A673 (cell line): Measurements from ENCODE around the gene PPP2R5C. TPM values are rescaled to one million over a fixed set of nuclear protein-coding genes. Genes with fewer than 3 reads are reported as not detected.

Experiments used
- BruUV-seq: library from RNA; stranded (reverse); fragments of 400-500 nt; replicated peaks from 2 replicates; lab custom pipeline; 2021; lab: Mats Ljungman, UMichigan
- CTCF ChIA-PET: fragments of 300-600 bp; sonication (Branson Sonifier 250); formaldehyde crosslinking; loops from one replicate; lab custom pipeline; 2022; ENCODE audit warnings: antibody characterized with exemption; lab: Charles Lee
- POLR2A ChIA-PET: fragments of 300-600 bp; sonication (Branson Sonifier 250); formaldehyde crosslinking; loops from one replicate; lab custom pipeline; 2022; ENCODE audit warnings: antibody characterized with exemption; ENCODE audit not compliant: low non-redundant PET; lab: Charles Lee
- DNase-seq: peaks from one replicate; pipeline ENCODE4 v3.0.0-alpha.2; 2015; ENCODE audit warnings: low spot score
- H3K27ac ChIP-seq: fragments of 200-600 bp; sonication (generic); 2 replicates; pipeline ENCODE4 v1.5.1; 2016; ENCODE audit warnings: mixed run types, low read depth, mild to moderate bottlenecking, mixed read lengths, antibody characterized with exemption, low read length; ENCODE audit not compliant: poor library complexity, severe bottlenecking
- H3K27me3 ChIP-seq: fragments of 200-600 bp; sonication (generic); replicated peaks from 2 replicates; pipeline ENCODE4 v1.6.1; 2017; ENCODE audit warnings: mixed run types, low read depth, mild to moderate bottlenecking, mixed read lengths, antibody characterized with exemption, low read length; ENCODE audit not compliant: insufficient read depth, poor library complexity
- H3K36me3 ChIP-seq: fragments of 200-600 bp; sonication (generic); 2 replicates; pipeline ENCODE4 v1.6.1; 2016; ENCODE audit warnings: mixed run types, mild to moderate bottlenecking, mixed read lengths, antibody characterized with exemption, low read length; ENCODE audit not compliant: insufficient read depth, poor library complexity, severe bottlenecking
- H3K4me1 ChIP-seq: fragments of 200-600 bp; sonication (generic); 2 replicates; pipeline ENCODE4 v1.6.1; 2017; ENCODE audit warnings: mixed run types, mild to moderate bottlenecking, mixed read lengths, antibody characterized with exemption, low read length; ENCODE audit not compliant: insufficient read depth, poor library complexity, severe bottlenecking
- H3K4me3 ChIP-seq: fragments of 200-600 bp; sonication (generic); 2 replicates; pipeline ENCODE4 v1.5.1; 2016; ENCODE audit warnings: low read depth, mixed run types, mild to moderate bottlenecking, mixed read lengths, low read length; ENCODE audit not compliant: poor library complexity, severe bottlenecking
- H3K9me3 ChIP-seq: fragments of 200-600 bp; sonication (generic); 2 replicates; pipeline ENCODE4 v1.6.1; 2016; ENCODE audit warnings: mixed run types, low read depth, mild to moderate bottlenecking, mixed read lengths, antibody characterized with exemption, low read length; ENCODE audit not compliant: poor library complexity, severe bottlenecking
- CTCF ChIP-seq: fragments of 300-800, 200-600 bp; sonication (generic); conservative IDR thresholded peaks from 2 replicates; pipeline ENCODE4 v1.5.1; 2017; ENCODE audit warnings: low read depth, mild to moderate bottlenecking, antibody characterized with exemption, low read length, moderate library complexity, mixed read lengths
- EZH2 ChIP-seq: fragments of 200-600 bp; sonication (generic); IDR thresholded peaks from 2 replicates; pipeline ENCODE4 v1.6.1; 2017; ENCODE audit warnings: borderline replicate concordance, low read depth, mild to moderate bottlenecking, mixed read lengths, antibody characterized with exemption, low read length; ENCODE audit not compliant: poor library complexity, severe bottlenecking
- intact Hi-C: fragments of 100-400 bp; cut with micrococcal nuclease; formaldehyde crosslinking; loops from one replicate; pipeline ENCODE4 v1.10.0; 2022; ENCODE audit not compliant: unreplicated experiment
- total RNA-seq: library from RNA; stranded (reverse); gene quantifications from 2 replicates; pipeline ENCODE4 v1.2.3, GENCODE V29; 2021

Gene PPP2R5C
- total RNA-seq, 1 experiment from 2014 or later, result 113 TPM

- no peak for DNase-seq
- ChIA-PET CTCF (no interaction called here), POLR2A (no interaction called here)
- peaks cover 19% of the 10 kb centered on the region for H3K4me1 ChIP-seq
- H3K27me3 ChIP-seq, result no peaks in the 10 kb centered on the region
- H3K9me3 ChIP-seq, result no peaks in the 10 kb centered on the region
- BruUV-seq, result no TSS peak
- H3K4me3 ChIP-seq, result no peak overlapping the region
- H3K36me3 ChIP-seq, result no peaks in the 10 kb centered on the region
- no peak overlapping the region for H3K27ac ChIP-seq
- TF ChIP-seq EZH2, result no peak
- no peak for TF ChIP-seq CTCF
- intact Hi-C loops, result no loop called here
Observed at GRCh38 chr14:101813171-101813759, 51.8 kb downstream of the PPP2R5C start.

GRCh38 chr14:101813833-101814232 is 52.3 kb downstream of the PPP2R5C start:
- Histone ChIP-seq H3K36me3 (no peaks in the 10 kb centered on the region), H3K27ac (no peak overlapping the region), H3K4me1 (peaks cover 19% of the 10 kb centered on the region), H3K27me3 (no peaks in the 10 kb centered on the region), H3K4me3 (no peak overlapping the region), H3K9me3 (no peaks in the 10 kb centered on the region)
- no peak for DNase-seq
- no peak for TF ChIP-seq CTCF
- no peak for TF ChIP-seq EZH2
- CTCF ChIA-PET, result no interaction called here
- no TSS peak for BruUV-seq
- intact Hi-C loops, result no loop called here
- POLR2A ChIA-PET, result no interaction called here

- no peak overlapping the region for H3K27ac ChIP-seq
- no peak for DNase-seq
- intact Hi-C loops, result no loop called here
- ChIA-PET POLR2A (interaction anchor here (0.6 kb wide), 1 partner anchor 84 kb away, joined by 3 read pairs; no protein-coding TSS in a partner anchor), CTCF (no interaction called here)
- H3K27me3 ChIP-seq, result no peaks in the 10 kb centered on the region
- TF ChIP-seq EZH2, result no peak
- TF ChIP-seq CTCF, result no peak
- H3K36me3 ChIP-seq, result no peaks in the 10 kb centered on the region
- H3K4me1 ChIP-seq, result peaks cover 14% of the 10 kb centered on the region
- no peaks in the 10 kb centered on the region for H3K9me3 ChIP-seq
- no peak overlapping the region for H3K4me3 ChIP-seq
- no TSS peak for BruUV-seq
Observed at GRCh38 chr14:101814934-101815333, 53.4 kb downstream of the PPP2R5C start.
